DMS 273 (cell line): Measurements from ENCODE around the gene BST1.

Experiments
- DNase-seq: peaks from one replicate; lab custom pipeline; 2025; ENCODE audit not compliant: unreplicated experiment; lab: John Stamatoyannopoulos, UW

BST1 gene

DNA sequence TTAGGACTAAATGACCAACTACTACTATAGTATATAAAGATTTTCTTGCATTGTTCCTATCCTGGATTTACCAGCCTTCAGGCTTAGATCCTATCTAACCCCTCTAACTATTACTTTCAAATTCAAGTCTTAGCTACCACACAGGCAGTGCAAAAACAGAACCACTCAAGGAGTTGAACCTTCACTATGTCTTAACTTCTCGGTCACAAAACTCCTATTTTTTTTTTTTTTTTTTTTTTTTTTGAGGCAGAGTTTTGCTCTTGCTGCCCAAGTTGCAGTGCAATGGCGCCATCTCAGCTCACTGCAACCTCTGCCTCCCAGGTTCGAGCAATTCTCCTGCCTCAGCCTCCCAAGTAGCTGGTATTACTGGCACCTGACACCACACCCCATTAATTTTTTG lies 27.5 kb upstream of the BST1 start:
- no peak for DNase-seq

GRCh38 chr4:15676039-15676438 lies 26.8 kb upstream of the BST1 start:
- no peak for DNase-seq

GRCh38 chr4:15676899-15677298 lies 26.0 kb upstream of the BST1 start:
- DNase-seq, result no peak

GRCh38 chr4:15677507-15677988 lies 25.3 kb upstream of the BST1 start:
- peak; percentile 31 for DNase-seq

DNA sequence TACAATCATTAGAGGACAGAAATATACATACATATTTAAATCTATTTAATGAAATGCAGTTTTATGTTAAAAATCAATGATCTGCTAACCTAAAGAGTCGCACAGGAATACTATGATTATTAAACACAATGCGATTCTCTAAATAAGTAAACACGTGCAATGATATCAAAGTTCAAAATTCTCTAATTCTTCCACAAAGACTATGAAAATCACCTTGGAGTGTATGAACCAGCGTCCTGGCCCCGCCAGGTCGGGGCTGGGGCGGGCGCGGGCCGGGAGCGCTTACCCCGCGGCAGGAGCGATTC lies 21.8 kb upstream of the BST1 start:
- no peak for DNase-seq

DNA sequence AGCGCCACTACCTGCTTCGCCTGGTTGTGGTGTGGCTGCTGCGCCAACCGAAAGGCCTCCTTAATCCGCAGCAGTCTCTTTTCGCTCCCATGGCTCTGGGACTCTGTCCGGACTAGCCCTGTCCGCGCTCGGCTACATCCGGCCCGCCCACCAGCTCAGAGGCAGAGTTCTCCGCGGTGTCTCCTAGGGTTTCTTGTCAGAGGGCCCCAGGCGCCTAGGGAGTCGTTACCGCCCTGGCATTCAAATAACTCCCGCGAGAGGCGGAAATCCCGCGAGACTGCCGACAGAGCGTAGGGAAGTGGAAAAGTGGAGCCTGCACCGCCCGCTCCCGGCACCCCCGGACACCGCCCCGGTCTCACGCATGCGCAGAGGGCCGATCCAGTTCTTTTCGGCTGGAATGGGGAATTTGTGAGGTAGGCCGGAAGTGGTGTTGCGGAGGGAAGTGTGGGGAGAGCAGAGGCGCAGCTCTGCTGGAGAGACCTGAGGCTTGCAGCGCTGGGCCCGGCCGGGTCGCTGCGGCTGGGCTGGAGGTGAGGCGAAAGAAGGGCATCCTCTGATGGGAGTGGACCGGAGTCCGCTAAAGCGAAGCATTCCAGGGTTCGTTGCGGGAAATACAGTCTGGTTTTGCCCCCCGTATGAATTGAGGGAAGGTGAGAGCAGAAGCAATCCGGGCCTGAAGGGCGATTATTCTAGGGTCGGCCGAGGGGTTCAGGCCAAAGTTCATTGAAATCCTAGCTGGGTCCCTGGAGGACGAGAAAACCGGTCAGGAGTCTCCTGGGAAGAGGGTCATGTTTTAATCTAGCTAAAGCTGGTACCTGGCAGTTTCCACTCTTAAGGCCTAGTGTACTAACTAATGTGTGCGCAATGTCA lies 21.3 kb upstream of the BST1 start, which contains the start of gene FAM200B:
Gene FAM200B, plus strand, starts transcription at position 456 of the 870 bp plus-strand sequence. CDS start 5,151 bp downstream, outside the sequence.
- peak; percentile 99 for DNase-seq

- peak; percentile 18 for DNase-seq
These were observed 20.4 kb upstream of the BST1 start for GRCh38 chr4:15682242-15683142.

GRCh38 chr4:15683143-15683495 lies 19.7 kb upstream of the BST1 start:
- no peak for DNase-seq

DNA sequence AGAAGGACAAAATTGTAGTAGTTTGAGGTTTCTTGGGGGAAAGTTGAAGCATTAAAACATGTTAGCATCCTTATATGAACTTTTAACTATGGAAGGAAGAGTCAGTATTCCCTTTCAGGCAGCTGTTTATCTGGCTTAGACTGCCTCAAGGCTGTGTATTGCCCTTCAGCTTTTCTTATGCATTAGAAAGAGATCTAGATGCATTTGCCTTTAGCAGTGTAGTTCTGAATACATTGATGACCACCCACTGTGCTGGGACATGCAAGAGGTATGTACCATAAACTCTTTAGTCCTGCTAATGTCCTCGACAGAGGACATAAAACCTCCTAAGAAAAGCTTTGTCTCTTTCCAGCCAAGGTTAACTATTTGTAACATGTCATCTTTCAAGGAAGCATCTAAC lies 18.4 kb upstream of the BST1 start:
- no peak for DNase-seq

GRCh38 chr4:15688051-15688450 lies 14.8 kb upstream of the BST1 start:
- DNase-seq, result no peak

- DNase-seq, result no peak
These were observed 13.3 kb upstream of the BST1 start for GRCh38 chr4:15689540-15689939.

DNA sequence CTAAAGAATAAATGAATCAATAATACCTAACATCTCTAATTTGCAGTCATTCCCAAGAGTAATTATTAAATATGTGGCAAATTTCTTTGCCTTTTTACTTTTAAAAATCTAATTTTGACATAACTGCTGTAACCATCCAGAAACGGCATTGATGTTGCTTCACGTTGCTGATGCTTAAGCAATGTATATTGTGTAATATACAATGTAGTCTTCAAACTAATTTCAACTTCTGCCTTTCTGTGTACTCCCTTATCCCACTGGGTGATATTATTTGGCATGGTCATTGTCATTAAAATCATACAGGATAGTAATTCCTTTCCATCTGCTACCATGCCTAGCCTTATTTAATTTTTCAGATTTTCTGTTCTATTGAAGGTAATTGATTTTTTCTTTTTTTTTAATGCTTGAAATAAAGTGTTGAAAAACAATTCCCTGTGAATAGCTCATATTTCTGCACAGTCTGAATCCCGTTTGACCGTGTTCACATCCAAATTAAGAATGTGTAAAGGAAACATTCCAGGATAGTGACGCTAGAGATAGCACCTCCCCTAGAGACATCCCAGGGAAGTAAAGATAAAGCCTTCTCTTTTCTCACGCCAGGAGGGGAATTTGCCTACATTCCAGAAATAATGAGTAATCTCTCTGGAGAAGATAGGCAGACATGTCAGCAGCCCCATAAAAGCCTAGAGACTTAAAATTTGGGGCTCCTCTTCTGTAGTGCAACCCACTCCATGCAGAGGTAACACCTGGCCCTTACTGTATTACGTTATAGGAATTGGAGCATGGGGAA lies 12.7 kb upstream of the BST1 start:
- no peak for DNase-seq

GRCh38 chr4:15691346-15692135 lies 11.3 kb upstream of the BST1 start:
- no peak for DNase-seq

DNA sequence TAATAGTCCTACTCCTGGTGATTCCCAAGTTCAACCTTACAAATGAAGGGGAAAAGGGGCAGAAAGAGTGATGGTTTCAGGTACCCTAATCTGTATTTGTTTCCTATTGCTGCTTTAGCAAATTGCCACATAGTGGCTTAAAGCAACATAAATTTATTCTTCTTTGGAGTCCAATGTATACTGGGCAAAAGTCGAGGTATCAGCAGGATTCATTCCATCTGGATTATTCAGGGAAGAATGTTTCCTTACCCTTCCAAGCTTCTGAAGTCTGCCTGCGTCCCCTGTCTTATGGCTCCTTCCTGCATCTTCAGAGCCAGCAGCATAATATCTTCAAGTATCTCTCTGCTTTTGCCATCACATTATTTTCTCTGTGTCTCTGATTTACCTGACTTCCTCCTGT lies 10.3 kb upstream of the BST1 start:
- no peak for DNase-seq

DNA sequence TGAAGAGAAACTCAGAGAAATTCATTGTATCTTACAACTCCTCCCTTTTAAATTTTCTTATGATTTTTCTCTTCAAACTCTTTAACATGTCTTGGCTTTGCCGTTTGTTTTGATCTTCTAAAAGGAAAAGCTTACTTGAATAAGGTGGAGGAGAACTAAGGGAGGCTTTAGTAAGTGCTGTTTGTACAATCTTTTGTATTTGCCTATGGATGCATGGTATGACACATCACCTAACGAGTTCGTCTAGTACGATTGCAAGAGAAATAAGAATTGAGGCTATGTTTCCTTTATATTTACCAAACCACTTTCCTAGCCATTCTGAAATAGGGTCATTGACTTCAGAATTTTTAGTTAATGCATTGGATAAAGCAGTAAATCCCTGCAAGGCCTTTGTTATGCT lies 8.4 kb upstream of the BST1 start:
- no peak for DNase-seq

DNA sequence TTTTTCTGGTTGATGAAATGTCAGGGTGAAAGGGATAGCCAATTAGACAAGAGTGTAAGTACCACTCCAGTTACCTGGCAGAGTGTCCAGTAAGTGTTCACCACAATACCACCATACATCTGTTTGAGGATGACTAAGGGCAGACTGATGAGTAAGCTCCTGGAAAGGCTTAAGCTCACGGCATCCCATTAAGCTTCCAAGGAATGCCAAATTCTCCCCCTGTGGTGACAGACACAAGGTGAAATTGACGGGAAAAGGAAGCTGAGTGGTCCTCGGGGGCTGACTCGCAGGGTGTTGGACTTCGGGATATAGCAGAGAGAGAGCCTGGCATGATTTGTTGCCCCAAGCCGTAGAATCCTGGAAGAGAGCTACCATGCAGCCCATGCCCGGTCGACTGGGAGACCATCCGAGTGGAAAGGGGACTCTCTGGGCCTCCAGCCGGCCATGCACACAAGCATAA lies 7.6 kb upstream of the BST1 start:
- no peak for DNase-seq

DNA sequence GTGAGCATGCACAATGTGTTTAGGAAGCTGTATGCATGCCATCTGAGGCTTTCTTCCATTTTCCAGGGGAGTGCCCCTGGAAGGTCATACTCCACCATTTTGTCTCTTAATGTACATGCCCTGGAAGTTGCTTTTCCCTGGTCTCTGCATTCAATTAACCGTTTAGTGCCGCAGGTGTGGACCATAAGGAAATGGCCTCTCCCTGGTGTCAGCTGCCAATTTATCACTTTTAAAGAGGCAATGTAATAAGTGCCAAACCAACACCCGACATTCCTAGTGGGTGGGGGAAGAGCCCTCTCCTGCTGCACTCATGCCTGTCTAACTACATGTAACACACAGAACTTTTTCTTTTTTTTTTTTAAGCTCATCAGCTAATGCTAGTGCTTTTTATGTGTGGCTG lies 7.1 kb upstream of the BST1 start:
- no peak for DNase-seq

- no peak for DNase-seq
These were observed 6.0 kb upstream of the BST1 start for GRCh38 chr4:15696866-15697265.

- no peak for DNase-seq
These were observed 574 bp downstream of the BST1 start for GRCh38 chr4:15703439-15703838.

DNA sequence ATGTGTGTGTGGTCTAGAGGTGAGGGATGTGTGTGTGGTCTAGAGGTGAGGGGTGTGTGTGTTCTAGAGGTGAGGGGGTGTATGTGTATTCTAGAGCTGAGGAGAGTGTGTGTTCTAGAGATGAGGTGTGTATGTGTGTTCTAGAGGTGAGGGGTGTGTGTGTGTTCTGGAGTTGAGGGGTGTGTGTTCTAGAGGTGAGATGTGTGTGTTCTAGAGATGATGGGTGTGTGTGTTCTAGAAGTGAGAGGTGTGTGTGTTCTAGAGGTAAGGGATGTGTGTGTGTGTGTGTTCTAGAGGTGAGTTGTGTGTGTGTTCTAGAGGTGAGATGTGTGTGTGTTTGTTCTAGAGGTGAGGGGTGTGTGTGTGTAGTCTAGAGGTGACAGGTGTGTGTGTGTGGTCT lies 1.3 kb downstream of the BST1 start:
- DNase-seq, result no peak
